Measurements from ENCODE around the gene BCAS1.

BCAS1 gene

GRCh38 chr20:53995949-53996348 is 74.4 kb downstream of the BCAS1 start:
- no peak overlapping the region for H3K9ac ChIP-seq (ENCODE audit: low read depth, low read length)
- peaks cover 3% of the 10 kb centered on the region for H3K9me3 ChIP-seq (ENCODE audit: control insufficient read depth, insufficient read depth, low read length)
- H3K36me3 ChIP-seq (ENCODE audit: insufficient read depth, low read length), result no peaks in the 10 kb centered on the region
- no peaks in the 10 kb centered on the region for H3K4me1 ChIP-seq (ENCODE audit: insufficient read depth, low read length)

DNA sequence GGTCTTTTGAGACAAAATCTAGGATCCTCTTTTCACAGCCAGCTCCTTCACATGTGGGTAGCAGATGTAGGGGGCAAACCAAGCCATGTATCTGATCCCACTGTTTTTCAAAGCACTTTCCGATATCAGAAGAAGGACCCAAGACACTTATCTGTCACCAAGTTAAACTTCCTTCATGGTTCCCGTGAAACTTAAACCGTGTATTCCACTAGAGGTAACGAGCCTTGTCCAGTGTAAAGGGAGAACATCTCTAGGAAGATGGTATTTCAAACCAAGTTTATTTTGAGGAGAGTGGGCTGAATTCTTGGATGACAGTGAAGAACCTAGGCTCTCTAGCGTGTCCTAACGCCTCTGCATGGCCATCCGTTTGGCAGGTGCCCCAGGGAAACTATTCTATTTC is 76.3 kb downstream of the BCAS1 start:
- Histone ChIP-seq H3K36me3 (ENCODE audit: insufficient read depth, low read length) (no peaks in the 10 kb centered on the region), H3K4me1 (ENCODE audit: insufficient read depth, low read length) (no peaks in the 10 kb centered on the region), H3K9ac (ENCODE audit: low read depth, low read length) (no peak overlapping the region), H3K9me3 (ENCODE audit: control insufficient read depth, insufficient read depth, low read length) (peaks cover 3% of the 10 kb centered on the region; the same call in 1 of the 2 replicates)

GRCh38 chr20:53993310-53993709 is 77.1 kb downstream of the BCAS1 start:
- H3K9me3 ChIP-seq (ENCODE audit: control insufficient read depth, insufficient read depth, low read length), result peaks cover 1% of the 10 kb centered on the region; the same call in 1 of the 2 replicates
- no peak overlapping the region for H3K9ac ChIP-seq (ENCODE audit: low read depth, low read length)
- no peaks in the 10 kb centered on the region for H3K4me1 ChIP-seq (ENCODE audit: insufficient read depth, low read length)
- H3K36me3 ChIP-seq (ENCODE audit: insufficient read depth, low read length), result no peaks in the 10 kb centered on the region

DNA sequence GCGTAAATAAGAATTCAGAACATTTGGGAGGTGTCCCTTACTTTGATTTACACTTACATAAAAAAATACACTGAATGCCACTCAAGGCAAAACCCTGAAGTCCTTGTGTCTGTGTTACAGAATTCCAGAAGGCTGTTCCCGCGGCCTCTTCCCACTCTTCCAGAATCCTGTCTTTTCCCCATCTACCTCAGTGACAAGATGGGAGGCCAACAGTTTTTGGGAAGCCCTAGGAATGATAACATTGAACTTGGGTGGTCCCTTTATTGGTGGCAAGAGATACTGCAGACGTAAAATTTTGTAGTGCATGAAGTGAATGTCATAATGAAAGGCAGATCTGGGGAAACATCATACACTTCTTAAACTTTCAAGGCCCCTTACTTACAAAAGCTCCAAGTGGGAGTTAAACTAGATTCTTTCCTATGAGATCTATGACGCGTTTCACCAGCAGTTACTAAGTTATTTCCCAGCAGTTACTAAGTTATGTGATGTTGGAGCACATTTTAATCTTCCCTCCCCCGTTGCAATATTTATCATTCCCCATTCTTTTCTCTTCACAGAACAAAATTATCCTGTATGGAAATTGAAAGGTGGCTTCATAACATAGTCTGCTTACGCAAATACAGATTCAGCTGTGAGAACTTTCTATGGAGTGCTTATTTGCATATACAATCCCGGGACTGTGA is 79.5 kb downstream of the BCAS1 start:
- no peaks in the 10 kb centered on the region for H3K4me1 ChIP-seq (ENCODE audit: insufficient read depth, low read length)
- no peaks in the 10 kb centered on the region for H3K9me3 ChIP-seq (ENCODE audit: control insufficient read depth, insufficient read depth, low read length)
- no peak overlapping the region for H3K9ac ChIP-seq (ENCODE audit: low read depth, low read length)
- H3K36me3 ChIP-seq (ENCODE audit: insufficient read depth, low read length), result no peaks in the 10 kb centered on the region

DNA sequence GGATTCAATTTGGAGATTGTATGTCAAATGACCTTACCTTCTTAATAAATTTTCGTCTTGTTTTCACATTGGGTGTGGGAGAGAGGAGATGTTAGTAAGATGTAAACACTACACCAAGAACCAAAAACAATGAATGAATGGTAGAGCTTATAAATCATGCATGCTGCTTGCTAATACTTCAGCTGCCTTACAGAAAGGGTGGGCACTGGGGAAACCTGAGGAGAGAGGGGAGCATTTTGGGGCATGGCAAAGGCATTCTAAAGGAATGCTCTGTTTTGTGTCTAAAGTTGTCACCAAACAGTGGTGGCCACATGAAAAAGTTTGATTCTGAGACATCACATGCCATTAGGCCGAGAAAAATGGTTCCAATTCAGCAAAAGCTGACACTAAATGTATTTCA is 80.4 kb downstream of the BCAS1 start:
- Histone ChIP-seq H3K36me3 (ENCODE audit: insufficient read depth, low read length) (no peaks in the 10 kb centered on the region), H3K4me1 (ENCODE audit: insufficient read depth, low read length) (no peaks in the 10 kb centered on the region), H3K9ac (ENCODE audit: low read depth, low read length) (no peak overlapping the region), H3K9me3 (ENCODE audit: control insufficient read depth, insufficient read depth, low read length) (no peaks in the 10 kb centered on the region)

DNA sequence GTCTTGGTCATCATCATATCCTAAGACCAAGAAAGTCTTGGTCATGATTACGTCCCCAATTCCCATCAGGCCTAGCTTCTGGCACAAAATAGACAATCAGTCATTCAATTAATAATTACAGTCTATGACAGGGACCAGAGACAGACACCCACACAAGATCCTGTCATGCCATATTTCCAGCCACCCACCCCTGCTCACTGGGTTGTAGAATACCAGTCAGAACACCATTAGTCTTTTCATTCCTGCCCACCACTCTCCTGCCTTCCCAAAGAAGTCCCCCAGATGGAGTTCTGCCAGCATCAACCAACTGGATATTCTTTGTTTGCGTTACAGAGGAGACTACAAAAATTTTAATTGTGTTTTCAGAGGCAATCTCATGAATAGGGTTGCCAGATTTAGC is 81.0 kb downstream of the BCAS1 start:
- Histone ChIP-seq H3K9ac (ENCODE audit: low read depth, low read length) (no peak overlapping the region), H3K36me3 (ENCODE audit: insufficient read depth, low read length) (no peaks in the 10 kb centered on the region), H3K4me1 (ENCODE audit: insufficient read depth, low read length) (no peaks in the 10 kb centered on the region), H3K9me3 (ENCODE audit: control insufficient read depth, insufficient read depth, low read length) (no peaks in the 10 kb centered on the region)

DNA sequence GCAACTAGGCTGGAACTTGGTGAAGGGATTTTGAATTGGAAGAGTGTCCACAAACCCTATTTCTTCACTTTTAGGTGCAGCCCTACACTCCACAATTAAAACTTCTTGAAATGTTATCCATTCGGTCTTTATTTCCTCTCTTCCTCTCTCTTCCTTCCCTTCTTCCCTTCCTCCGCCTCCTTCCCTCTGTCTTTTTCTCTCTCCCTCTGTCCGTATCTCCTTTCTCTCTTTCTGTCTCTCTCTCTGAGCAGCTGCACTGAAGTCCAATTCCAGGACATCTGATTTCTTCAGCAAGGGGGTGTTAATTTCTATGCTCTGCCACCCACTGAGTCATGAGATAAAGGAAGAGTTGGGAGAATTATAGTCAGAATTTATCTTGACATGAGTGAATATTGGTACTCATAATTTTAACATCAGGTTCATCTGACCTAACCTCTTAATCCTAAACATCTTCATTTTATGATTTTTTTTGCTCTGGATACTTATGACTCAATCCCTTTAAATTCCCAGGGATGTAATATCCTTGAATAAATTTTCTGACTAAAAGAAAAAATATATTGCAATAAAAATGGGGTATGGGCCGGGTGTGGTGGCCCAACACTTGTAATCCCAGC is 84.2 kb downstream of the BCAS1 start:
- Histone ChIP-seq H3K9me3 (ENCODE audit: control insufficient read depth, insufficient read depth, low read length) (peaks cover 4% of the 10 kb centered on the region; the same call in 1 of the 2 replicates), H3K9ac (ENCODE audit: low read depth, low read length) (no peak overlapping the region), H3K36me3 (ENCODE audit: insufficient read depth, low read length) (no peaks in the 10 kb centered on the region), H3K4me1 (ENCODE audit: insufficient read depth, low read length) (no peaks in the 10 kb centered on the region)

DNA sequence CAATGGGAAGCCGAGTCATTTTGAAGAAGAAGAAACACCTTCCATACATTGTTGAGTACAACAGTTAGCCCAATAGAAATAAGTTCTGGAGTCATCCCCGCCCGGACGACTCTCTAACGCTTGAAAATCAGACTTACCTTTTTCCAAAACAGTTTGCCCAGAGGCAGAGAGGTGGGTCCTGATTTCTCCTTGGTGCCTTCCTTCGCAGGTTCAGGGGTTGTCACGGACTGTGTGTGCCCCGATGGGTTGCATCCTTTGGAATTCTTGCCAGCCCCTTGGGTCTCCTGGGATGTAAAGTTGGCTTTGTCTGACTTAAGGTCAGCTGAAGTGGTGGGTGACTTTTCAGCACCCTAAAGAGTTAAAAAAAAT is 85.3 kb downstream of the BCAS1 start:
- H3K4me1 ChIP-seq (ENCODE audit: insufficient read depth, low read length), result no peaks in the 10 kb centered on the region
- peaks cover 4% of the 10 kb centered on the region; the same call in 1 of the 2 replicates for H3K9me3 ChIP-seq (ENCODE audit: control insufficient read depth, insufficient read depth, low read length)
- H3K9ac ChIP-seq (ENCODE audit: low read depth, low read length), result no peak overlapping the region
- H3K36me3 ChIP-seq (ENCODE audit: insufficient read depth, low read length), result no peaks in the 10 kb centered on the region

DNA sequence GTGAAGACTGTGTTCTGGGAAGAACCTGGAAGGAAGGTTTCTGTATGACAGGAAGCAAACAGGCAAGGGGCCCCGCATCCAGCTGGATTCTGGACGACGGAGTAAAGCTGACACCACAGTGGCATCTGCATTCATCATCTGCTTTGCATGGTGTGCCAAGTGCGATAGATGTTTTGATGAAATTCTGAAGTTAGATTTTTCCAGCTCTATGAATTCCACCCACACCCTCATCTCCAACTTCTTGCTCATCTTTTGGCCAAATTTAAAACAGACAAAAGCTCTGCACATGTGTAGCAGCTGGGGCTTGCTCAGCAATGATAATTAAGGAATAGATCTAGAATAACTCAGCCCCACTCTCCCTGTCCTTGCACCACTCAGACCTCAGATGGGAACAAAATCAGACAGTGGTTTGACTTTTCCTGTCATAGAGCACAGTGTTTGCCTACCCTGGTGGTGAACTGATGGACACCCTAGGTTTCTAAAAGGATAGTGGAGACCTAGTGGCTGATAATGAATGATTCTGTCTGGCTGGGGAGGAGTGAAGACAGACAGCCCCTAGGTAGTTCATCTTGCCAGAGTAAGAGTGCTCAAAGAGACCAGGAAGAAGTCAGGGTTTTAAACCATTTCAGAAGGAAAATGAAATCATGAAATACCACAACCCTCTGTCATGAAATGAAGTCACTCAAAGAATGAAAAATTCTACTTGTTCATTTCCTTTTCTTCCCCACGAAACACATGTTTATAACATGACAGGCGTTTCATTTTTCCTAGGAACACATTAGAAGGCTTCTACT is 85.8 kb downstream of the BCAS1 start:
- H3K36me3 ChIP-seq (ENCODE audit: insufficient read depth, low read length), result no peaks in the 10 kb centered on the region
- H3K9me3 ChIP-seq (ENCODE audit: control insufficient read depth, insufficient read depth, low read length), result peaks cover 4% of the 10 kb centered on the region; the same call in 1 of the 2 replicates
- H3K4me1 ChIP-seq (ENCODE audit: insufficient read depth, low read length), result no peaks in the 10 kb centered on the region
- no peak overlapping the region for H3K9ac ChIP-seq (ENCODE audit: low read depth, low read length)

GRCh38 chr20:53983401-53983800 is 87.0 kb downstream of the BCAS1 start:
- Histone ChIP-seq H3K36me3 (ENCODE audit: insufficient read depth, low read length) (no peaks in the 10 kb centered on the region), H3K4me1 (ENCODE audit: insufficient read depth, low read length) (no peaks in the 10 kb centered on the region), H3K9ac (ENCODE audit: low read depth, low read length) (no peak overlapping the region), H3K9me3 (ENCODE audit: control insufficient read depth, insufficient read depth, low read length) (peaks cover 4% of the 10 kb centered on the region; the same call in 1 of the 2 replicates)

GRCh38 chr20:53982624-53983023 is 87.8 kb downstream of the BCAS1 start:
- Histone ChIP-seq H3K9me3 (ENCODE audit: control insufficient read depth, insufficient read depth, low read length) (peaks cover 4% of the 10 kb centered on the region; the same call in 1 of the 2 replicates), H3K36me3 (ENCODE audit: insufficient read depth, low read length) (no peaks in the 10 kb centered on the region), H3K4me1 (ENCODE audit: insufficient read depth, low read length) (no peaks in the 10 kb centered on the region), H3K9ac (ENCODE audit: low read depth, low read length) (no peak overlapping the region)

DNA sequence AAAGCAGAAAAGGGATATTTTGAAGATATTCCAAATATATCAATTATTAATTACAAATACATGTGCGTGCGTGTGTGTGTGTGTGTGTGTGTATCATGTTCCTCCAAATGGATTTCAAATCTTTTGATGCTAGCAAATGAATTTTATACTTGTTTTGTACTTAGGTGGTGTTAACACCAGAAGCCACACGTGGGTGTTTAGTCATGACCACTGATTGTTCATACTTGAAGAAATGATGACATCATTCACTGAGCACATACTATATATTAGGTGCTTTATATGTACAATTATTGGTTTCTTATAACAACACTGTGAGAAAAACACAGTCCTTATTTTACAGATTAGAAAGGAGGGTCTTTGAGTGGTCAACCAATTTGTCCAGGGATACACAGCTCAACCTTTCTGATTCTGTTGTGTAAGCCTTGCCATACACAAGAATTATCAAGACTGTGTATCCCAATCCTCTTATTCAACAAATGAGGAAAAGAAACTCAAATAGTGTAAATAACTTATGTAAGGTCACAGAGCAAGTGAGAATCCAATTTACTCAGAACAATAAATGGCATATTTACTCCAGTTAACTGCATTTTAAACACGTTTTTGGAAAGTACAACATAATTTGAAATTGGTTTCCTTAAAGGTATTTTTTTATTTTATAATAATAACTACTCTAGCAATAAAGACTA is 88.5 kb downstream of the BCAS1 start:
- H3K36me3 ChIP-seq (ENCODE audit: insufficient read depth, low read length), result no peaks in the 10 kb centered on the region
- H3K4me1 ChIP-seq (ENCODE audit: insufficient read depth, low read length), result no peaks in the 10 kb centered on the region
- peaks cover 4% of the 10 kb centered on the region; the same call in 1 of the 2 replicates for H3K9me3 ChIP-seq (ENCODE audit: control insufficient read depth, insufficient read depth, low read length)
- H3K9ac ChIP-seq (ENCODE audit: low read depth, low read length), result no peak overlapping the region

GRCh38 chr20:53981130-53981529 is 89.3 kb downstream of the BCAS1 start:
- H3K9me3 ChIP-seq (ENCODE audit: control insufficient read depth, insufficient read depth, low read length), result peaks cover 8% of the 10 kb centered on the region; the same call in 1 of the 2 replicates
- no peak overlapping the region for H3K9ac ChIP-seq (ENCODE audit: low read depth, low read length)
- no peaks in the 10 kb centered on the region for H3K4me1 ChIP-seq (ENCODE audit: insufficient read depth, low read length)
- H3K36me3 ChIP-seq (ENCODE audit: insufficient read depth, low read length), result no peaks in the 10 kb centered on the region

DNA sequence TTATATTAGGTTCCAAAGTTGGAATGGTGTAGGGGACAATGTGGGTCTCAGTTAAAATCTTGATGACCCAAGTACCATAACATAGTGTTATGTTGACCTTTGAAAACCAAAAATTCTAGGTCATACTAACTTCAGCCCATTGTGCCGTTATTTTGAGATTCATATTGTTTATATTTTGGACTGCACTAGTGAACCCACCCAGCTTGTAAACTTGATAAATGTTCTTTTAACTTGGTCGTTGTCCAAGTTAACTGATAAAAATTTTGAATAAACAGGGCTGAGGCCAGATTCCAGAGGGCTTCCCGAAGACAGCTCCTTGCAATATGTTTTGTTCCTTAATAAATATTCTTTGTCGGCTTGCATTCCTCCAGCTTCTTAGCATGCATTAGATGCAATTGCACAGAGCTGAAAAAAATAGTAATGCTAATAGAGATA is 90.3 kb downstream of the BCAS1 start:
- Histone ChIP-seq H3K36me3 (ENCODE audit: insufficient read depth, low read length) (no peaks in the 10 kb centered on the region), H3K9ac (ENCODE audit: low read depth, low read length) (no peak overlapping the region), H3K4me1 (ENCODE audit: insufficient read depth, low read length) (no peaks in the 10 kb centered on the region), H3K9me3 (ENCODE audit: control insufficient read depth, insufficient read depth, low read length) (peaks cover 8% of the 10 kb centered on the region; the same call in 1 of the 2 replicates)

All from ES-I3 (cell line).